ENCODE results near the gene GAD2. TPM values are rescaled to one million over a fixed set of nuclear protein-coding genes. Genes with fewer than 3 reads are reported as not detected.

Gene GAD2
- 0.17 and 0.21 TPM in 2 replicates for polyA plus RNA-seq (2013)

GRCh38 chr10:26216585-26217395, at the start of gene GAD2:
Gene GAD2, plus strand, starts transcription at chr10:26216774. Its CDS starts 36 bp downstream, at chr10:26216810.
- whole genome bisulfite sequencing (ENCODE audit: extremely low coverage, insufficient coverage, insufficient read length), result no CpG with 5 or more reads among the region's 60 CpGs

GRCh38 chr10:26169466-26169865, 47.1 kb upstream of the GAD2 start:
- Histone ChIP-seq H3K4me3 (ENCODE audit: low read depth, low read length) (no peak overlapping the region), H2BK12ac (ENCODE audit: low read length) (no peak overlapping the region), H3K27ac (ENCODE audit: low read depth, low read length) (no peak overlapping the region), H2BK5ac (ENCODE audit: low read depth, low read length, poor library complexity) (no peak overlapping the region), H4K8ac (ENCODE audit: low read depth, low read length) (no peak overlapping the region), H3K79me2 (ENCODE audit: control insufficient read depth, insufficient read depth, low read length, poor library complexity) (no peaks in the 10 kb centered on the region), H4K91ac (ENCODE audit: low read depth, low read length) (no peak overlapping the region), H3K4me2 (ENCODE audit: low read length) (no peak overlapping the region), H3K23ac (ENCODE audit: low read length) (no peak overlapping the region), H3K4ac (ENCODE audit: low read depth, low read length) (no peak overlapping the region), H3K14ac (ENCODE audit: low read length) (no peak overlapping the region), H2AK5ac (ENCODE audit: low read length) (no peak overlapping the region), H3K79me1 (ENCODE audit: low read length) (no peaks in the 10 kb centered on the region), H3K18ac (ENCODE audit: low read length) (no peak overlapping the region), H2AFZ (ENCODE audit: insufficient read depth, low read length, poor library complexity) (no peak overlapping the region), H3K9me3 (ENCODE audit: insufficient read depth, low read depth, low read length) (no peaks in the 10 kb centered on the region), H3K4me1 (ENCODE audit: control insufficient read depth in 1 of 2, insufficient read depth in 2 of 2, low read length in 2 of 2) (no peaks in the 10 kb centered on the region), H3K36me3 (ENCODE audit: control insufficient read depth in 1 of 2, insufficient read depth in 2 of 2, low read length in 2 of 2) (no peaks in the 10 kb centered on the region), H2BK120ac (ENCODE audit: insufficient read depth, low read length, poor library complexity) (no peak overlapping the region), H3K27me3 (ENCODE audit: insufficient read depth, low read length) (no peaks in the 10 kb centered on the region), H4K12ac (ENCODE audit: low read depth, low read length) (no peak overlapping the region), H3K9ac (ENCODE audit: low read length) (no peak overlapping the region)
- no peak for DNase-seq
- no CpG with 5 or more reads among the region's 2 CpGs for WGBS (ENCODE audit: extremely low coverage, insufficient coverage, insufficient read length)

More at GRCh38 chr10:26216585-26217395, at the start of gene GAD2:
- Histone ChIP-seq H4K8ac (ENCODE audit: low read depth, low read length) (no peak within 1 kb of the TSS), H3K23ac (ENCODE audit: low read length) (no peak within 1 kb of the TSS), H2BK120ac (ENCODE audit: insufficient read depth, low read length, poor library complexity) (no peak within 1 kb of the TSS), H3K4me2 (ENCODE audit: low read length) (peak within 1 kb of the TSS; percentile 58), H3K9me3 (ENCODE audit: insufficient read depth, low read depth, low read length) (peaks cover 7% of the 10 kb centered on the region), H3K14ac (ENCODE audit: low read length) (no peak within 1 kb of the TSS), H3K9ac (ENCODE audit: low read length) (no peak within 1 kb of the TSS), H3K4me1 (ENCODE audit: control insufficient read depth in 1 of 2, insufficient read depth in 2 of 2, low read length in 2 of 2) (peaks cover 14 to 15% of the 10 kb centered on the region in 2 experiments), H3K79me1 (ENCODE audit: low read length) (no peaks in the 10 kb centered on the region), H2BK5ac (ENCODE audit: low read depth, low read length, poor library complexity) (no peak within 1 kb of the TSS), H3K79me2 (ENCODE audit: control insufficient read depth, insufficient read depth, low read length, poor library complexity) (no peaks in the 10 kb centered on the region), H3K4ac (ENCODE audit: low read depth, low read length) (no peak within 1 kb of the TSS), H3K4me3 (ENCODE audit: low read depth, low read length) (no peak within 1 kb of the TSS), H3K27ac (ENCODE audit: low read depth, low read length) (no peak within 1 kb of the TSS), H2BK12ac (ENCODE audit: low read length) (no peak within 1 kb of the TSS), H4K12ac (ENCODE audit: low read depth, low read length) (no peak within 1 kb of the TSS), H3K18ac (ENCODE audit: low read length) (no peak within 1 kb of the TSS), H3K27me3 (ENCODE audit: insufficient read depth, low read length) (peaks cover 73% of the 10 kb centered on the region), H3K36me3 (ENCODE audit: control insufficient read depth in 1 of 2, insufficient read depth in 2 of 2, low read length in 2 of 2) (no peaks in the 10 kb centered on the region), H2AFZ (ENCODE audit: insufficient read depth, low read length, poor library complexity) (no peak within 1 kb of the TSS), H2AK5ac (ENCODE audit: low read length) (no peak within 1 kb of the TSS), H4K91ac (ENCODE audit: low read depth, low read length) (no peak within 1 kb of the TSS)
- peak in 1 of 2 donors; percentile 3 for DNase-seq

GRCh38 chr10:26172131-26172530, 44.4 kb upstream of the GAD2 start:
- H3K79me1 ChIP-seq (ENCODE audit: low read length), result no peaks in the 10 kb centered on the region
- H3K36me3 ChIP-seq (ENCODE audit: control insufficient read depth in 1 of 2, insufficient read depth in 2 of 2, low read length in 2 of 2), result no peaks in the 10 kb centered on the region
- no peaks in the 10 kb centered on the region for H3K79me2 ChIP-seq (ENCODE audit: control insufficient read depth, insufficient read depth, low read length, poor library complexity)
- no peak overlapping the region for H3K4ac ChIP-seq (ENCODE audit: low read depth, low read length)
- H3K4me2 ChIP-seq (ENCODE audit: low read length), result no peak overlapping the region
- H3K14ac ChIP-seq (ENCODE audit: low read length), result no peak overlapping the region
- H2AFZ ChIP-seq (ENCODE audit: insufficient read depth, low read length, poor library complexity), result no peak overlapping the region
- no CpG with 5 or more reads among the region's 7 CpGs for WGBS (ENCODE audit: extremely low coverage, insufficient coverage, insufficient read length)
- H3K27me3 ChIP-seq (ENCODE audit: insufficient read depth, low read length), result no peaks in the 10 kb centered on the region
- no peak overlapping the region for H3K18ac ChIP-seq (ENCODE audit: low read length)
- no peak overlapping the region for H3K27ac ChIP-seq (ENCODE audit: low read depth, low read length)
- no peak overlapping the region for H3K9ac ChIP-seq (ENCODE audit: low read length)
- H2AK5ac ChIP-seq (ENCODE audit: low read length), result no peak overlapping the region
- no peaks in the 10 kb centered on the region for H3K9me3 ChIP-seq (ENCODE audit: insufficient read depth, low read depth, low read length)
- H3K4me1 ChIP-seq (ENCODE audit: control insufficient read depth in 1 of 2, insufficient read depth in 2 of 2, low read length in 2 of 2), result no peaks in the 10 kb centered on the region
- no peak overlapping the region for H3K4me3 ChIP-seq (ENCODE audit: low read depth, low read length)
- no peak overlapping the region for H2BK120ac ChIP-seq (ENCODE audit: insufficient read depth, low read length, poor library complexity)
- H4K12ac ChIP-seq (ENCODE audit: low read depth, low read length), result no peak overlapping the region
- H4K8ac ChIP-seq (ENCODE audit: low read depth, low read length), result no peak overlapping the region
- H4K91ac ChIP-seq (ENCODE audit: low read depth, low read length), result no peak overlapping the region
- H2BK12ac ChIP-seq (ENCODE audit: low read length), result no peak overlapping the region
- no peak overlapping the region for H3K23ac ChIP-seq (ENCODE audit: low read length)
- no peak for DNase-seq
- no peak overlapping the region for H2BK5ac ChIP-seq (ENCODE audit: low read depth, low read length, poor library complexity)

- H3K9ac ChIP-seq (ENCODE audit: low read length), result no peak overlapping the region
- H3K79me1 ChIP-seq (ENCODE audit: low read length), result no peaks in the 10 kb centered on the region
- H3K4ac ChIP-seq (ENCODE audit: low read depth, low read length), result no peak overlapping the region
- H3K14ac ChIP-seq (ENCODE audit: low read length), result no peak overlapping the region
- H4K8ac ChIP-seq (ENCODE audit: low read depth, low read length), result no peak overlapping the region
- H3K27ac ChIP-seq (ENCODE audit: low read depth, low read length), result no peak overlapping the region
- H2BK5ac ChIP-seq (ENCODE audit: low read depth, low read length, poor library complexity), result no peak overlapping the region
- no peak overlapping the region for H4K91ac ChIP-seq (ENCODE audit: low read depth, low read length)
- H4K12ac ChIP-seq (ENCODE audit: low read depth, low read length), result no peak overlapping the region
- no peak overlapping the region for H2BK12ac ChIP-seq (ENCODE audit: low read length)
- H3K4me3 ChIP-seq (ENCODE audit: low read depth, low read length), result no peak overlapping the region
- H3K4me2 ChIP-seq (ENCODE audit: low read length), result no peak overlapping the region
- no peaks in the 10 kb centered on the region for H3K9me3 ChIP-seq (ENCODE audit: insufficient read depth, low read depth, low read length)
- whole genome bisulfite sequencing (ENCODE audit: extremely low coverage, insufficient coverage, insufficient read length), result no CpG with 5 or more reads among the region's 2 CpGs
- no peak overlapping the region for H3K23ac ChIP-seq (ENCODE audit: low read length)
- H2AFZ ChIP-seq (ENCODE audit: insufficient read depth, low read length, poor library complexity), result no peak overlapping the region
- no peak overlapping the region for H2BK120ac ChIP-seq (ENCODE audit: insufficient read depth, low read length, poor library complexity)
- H3K36me3 ChIP-seq (ENCODE audit: control insufficient read depth in 1 of 2, insufficient read depth in 2 of 2, low read length in 2 of 2), result no peaks in the 10 kb centered on the region
- H3K79me2 ChIP-seq (ENCODE audit: control insufficient read depth, insufficient read depth, low read length, poor library complexity), result no peaks in the 10 kb centered on the region
- H3K18ac ChIP-seq (ENCODE audit: low read length), result no peak overlapping the region
- no peak overlapping the region for H2AK5ac ChIP-seq (ENCODE audit: low read length)
- H3K4me1 ChIP-seq (ENCODE audit: control insufficient read depth in 1 of 2, insufficient read depth in 2 of 2, low read length in 2 of 2), result no peaks in the 10 kb centered on the region
- no peaks in the 10 kb centered on the region for H3K27me3 ChIP-seq (ENCODE audit: insufficient read depth, low read length)
- DNase-seq, result no peak
Observed at GRCh38 chr10:26173837-26174236, 42.7 kb upstream of the GAD2 start.
